ENCODE data around the gene PRKCQ. TPM values are rescaled to one million over a fixed set of nuclear protein-coding genes. Genes with fewer than 3 reads are reported as not detected.

The PRKCQ gene
- total RNA-seq, 2 experiments from 2014 or later = 4.0 to 7.8 TPM

DNA sequence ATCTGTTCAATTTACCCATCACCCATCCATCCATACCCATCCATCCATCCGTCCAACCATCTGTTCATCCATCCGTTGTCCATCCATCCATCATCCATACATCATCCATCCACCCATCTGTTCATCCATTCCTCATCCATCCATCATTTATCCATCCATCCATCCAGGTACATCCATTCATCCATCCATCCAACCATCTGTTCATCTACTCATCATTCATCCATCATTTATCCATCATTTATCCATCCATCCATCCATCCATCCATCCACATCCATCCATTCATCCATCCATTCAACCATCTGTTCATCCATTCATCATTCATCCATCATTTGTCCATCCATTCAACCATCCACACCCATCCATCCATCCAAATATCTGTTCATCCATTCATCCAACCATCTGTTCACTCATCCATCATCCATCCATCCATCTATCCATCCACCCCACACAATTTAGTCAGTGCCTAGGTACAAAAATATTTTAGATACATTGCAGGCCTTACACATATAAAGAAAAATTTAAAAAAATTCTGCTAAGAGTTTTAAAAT lies 119.1 kb downstream of the PRKCQ start:
- TF ChIP-seq EZH2phosphoT487 (IDR thresholded peaks at IDR 0.05; ENCODE audit: borderline replicate concordance, low read depth, low read length) = no peak
- TF ChIP-seq, protein P1, sequence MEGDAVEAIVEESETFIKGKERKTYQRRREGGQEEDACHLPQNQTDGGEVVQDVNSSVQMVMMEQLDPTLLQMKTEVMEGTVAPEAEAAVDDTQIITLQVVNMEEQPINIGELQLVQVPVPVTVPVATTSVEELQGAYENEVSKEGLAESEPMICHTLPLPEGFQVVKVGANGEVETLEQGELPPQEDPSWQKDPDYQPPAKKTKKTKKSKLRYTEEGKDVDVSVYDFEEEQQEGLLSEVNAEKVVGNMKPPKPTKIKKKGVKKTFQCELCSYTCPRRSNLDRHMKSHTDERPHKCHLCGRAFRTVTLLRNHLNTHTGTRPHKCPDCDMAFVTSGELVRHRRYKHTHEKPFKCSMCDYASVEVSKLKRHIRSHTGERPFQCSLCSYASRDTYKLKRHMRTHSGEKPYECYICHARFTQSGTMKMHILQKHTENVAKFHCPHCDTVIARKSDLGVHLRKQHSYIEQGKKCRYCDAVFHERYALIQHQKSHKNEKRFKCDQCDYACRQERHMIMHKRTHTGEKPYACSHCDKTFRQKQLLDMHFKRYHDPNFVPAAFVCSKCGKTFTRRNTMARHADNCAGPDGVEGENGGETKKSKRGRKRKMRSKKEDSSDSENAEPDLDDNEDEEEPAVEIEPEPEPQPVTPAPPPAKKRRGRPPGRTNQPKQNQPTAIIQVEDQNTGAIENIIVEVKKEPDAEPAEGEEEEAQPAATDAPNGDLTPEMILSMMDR (conservative IDR thresholded peaks at IDR 0.05; ENCODE audit: low read length) = no peak
- DNase-seq (ENCODE audit: low spot score) = no peak
- ChIA-PET CTCF (ENCODE audit: unreplicated experiment) (no interaction called here), POLR2A (no interaction called here)
- H3K27ac ChIP-seq (ENCODE audit: low read depth, low read length, poor library complexity, severe bottlenecking) = no peak overlapping the region
- H3K9me3 ChIP-seq (ENCODE audit: low read length) = no peaks in the 10 kb centered on the region
- no peaks in the 10 kb centered on the region for H4K20me1 ChIP-seq (ENCODE audit: insufficient read depth, low read length)
- H3K4me2 ChIP-seq (ENCODE audit: low read length) = no peak overlapping the region
- peaks cover 12% of the 10 kb centered on the region; the same call in 1 of the 2 replicates for H3K36me3 ChIP-seq (ENCODE audit: insufficient read depth, low read length)
- no peak overlapping the region for H3K4me3 ChIP-seq (ENCODE audit: low read depth, low read length, poor library complexity, severe bottlenecking)
- no peak overlapping the region for H2AFZ ChIP-seq (ENCODE audit: low read length)
- H3K79me2 ChIP-seq (ENCODE audit: insufficient read depth, low read depth, low read length) = no peaks in the 10 kb centered on the region
- H3K9me2 ChIP-seq (ENCODE audit: insufficient read depth, low read length) = no peaks in the 10 kb centered on the region
- peaks cover 11% of the 10 kb centered on the region for H3K4me1 ChIP-seq (ENCODE audit: insufficient read depth, low read length, poor library complexity, severe bottlenecking)
- no TSS peak for BruUV-seq (replicated peaks)
- intact Hi-C loops (cut with micrococcal nuclease; ENCODE audit: unreplicated experiment) = no loop called here

DNA sequence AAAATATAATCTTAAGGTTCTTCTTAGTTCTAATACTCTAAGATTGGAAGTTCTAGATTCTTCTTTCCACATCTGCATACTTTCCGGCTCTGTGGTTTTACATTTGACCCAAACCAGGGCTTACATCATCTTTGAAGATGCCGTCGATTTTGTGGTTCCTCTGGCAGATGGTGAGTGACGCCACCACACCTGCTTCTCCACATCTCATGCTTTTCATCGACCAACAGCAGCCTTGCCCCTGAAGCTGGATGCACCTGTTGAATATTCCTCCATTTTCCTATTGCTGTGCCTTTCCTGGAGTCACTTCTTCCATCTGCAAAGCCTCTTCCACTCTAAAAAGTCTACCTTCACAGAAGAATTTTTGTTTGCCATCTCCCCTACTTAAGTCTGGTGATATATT lies 121.3 kb downstream of the PRKCQ start:
- no peaks in the 10 kb centered on the region for H3K9me2 ChIP-seq (ENCODE audit: insufficient read depth, low read length)
- H3K27ac ChIP-seq (ENCODE audit: low read depth, low read length, poor library complexity, severe bottlenecking) = no peak overlapping the region
- H3K4me1 ChIP-seq (ENCODE audit: insufficient read depth, low read length, poor library complexity, severe bottlenecking) = no peaks in the 10 kb centered on the region
- no peak for TF ChIP-seq EZH2phosphoT487 (IDR thresholded peaks at IDR 0.05; ENCODE audit: borderline replicate concordance, low read depth, low read length)
- TF ChIP-seq, protein P1 (conservative IDR thresholded peaks at IDR 0.05; ENCODE audit: low read length) = no peak
- intact Hi-C loops (cut with micrococcal nuclease; ENCODE audit: unreplicated experiment) = no loop called here
- ChIA-PET POLR2A (no interaction called here), CTCF (ENCODE audit: unreplicated experiment) (no interaction called here)
- BruUV-seq (replicated peaks) = no TSS peak
- no peaks in the 10 kb centered on the region for H3K9me3 ChIP-seq (ENCODE audit: low read length)
- H3K36me3 ChIP-seq (ENCODE audit: insufficient read depth, low read length) = peaks cover 20% of the 10 kb centered on the region
- H4K20me1 ChIP-seq (ENCODE audit: insufficient read depth, low read length) = no peaks in the 10 kb centered on the region
- DNase-seq (ENCODE audit: low spot score) = no peak
- no peak overlapping the region for H2AFZ ChIP-seq (ENCODE audit: low read length)
- H3K4me3 ChIP-seq (ENCODE audit: low read depth, low read length, poor library complexity, severe bottlenecking) = no peak overlapping the region
- no peaks in the 10 kb centered on the region for H3K79me2 ChIP-seq (ENCODE audit: insufficient read depth, low read depth, low read length)
- H3K4me2 ChIP-seq (ENCODE audit: low read length) = no peak overlapping the region

DNA sequence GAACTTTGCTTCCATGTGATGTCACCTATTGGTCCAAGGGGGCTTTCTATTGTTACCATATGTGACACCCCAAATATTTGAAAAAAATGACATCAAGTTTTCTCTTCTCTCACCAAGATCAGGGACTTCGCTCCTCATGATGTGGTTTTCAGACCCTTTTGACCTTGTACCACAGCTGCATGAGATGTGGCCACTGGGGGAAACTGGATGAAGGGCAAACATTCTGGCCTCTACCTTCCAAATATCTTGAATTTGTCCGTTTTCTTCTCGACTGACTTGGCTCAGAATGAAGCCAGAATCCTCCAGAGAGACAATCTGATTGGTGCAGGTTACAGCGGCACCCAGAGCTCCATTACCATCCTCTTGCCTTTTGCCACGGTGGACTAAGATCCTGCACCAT lies 122.7 kb downstream of the PRKCQ start:
- Histone ChIP-seq H2AFZ (ENCODE audit: low read length) (no peak overlapping the region), H3K9me3 (ENCODE audit: low read length) (no peaks in the 10 kb centered on the region), H4K20me1 (ENCODE audit: insufficient read depth, low read length) (no peaks in the 10 kb centered on the region), H3K27ac (ENCODE audit: low read depth, low read length, poor library complexity, severe bottlenecking) (no peak overlapping the region), H3K4me1 (ENCODE audit: insufficient read depth, low read length, poor library complexity, severe bottlenecking) (no peaks in the 10 kb centered on the region), H3K9me2 (ENCODE audit: insufficient read depth, low read length) (no peaks in the 10 kb centered on the region), H3K4me3 (ENCODE audit: low read depth, low read length, poor library complexity, severe bottlenecking) (no peak overlapping the region), H3K36me3 (ENCODE audit: insufficient read depth, low read length) (peaks cover 20% of the 10 kb centered on the region), H3K4me2 (ENCODE audit: low read length) (no peak overlapping the region), H3K79me2 (ENCODE audit: insufficient read depth, low read depth, low read length) (no peaks in the 10 kb centered on the region)
- ChIA-PET POLR2A (no interaction called here), CTCF (ENCODE audit: unreplicated experiment) (no interaction called here)
- no peak for TF ChIP-seq EZH2phosphoT487 (IDR thresholded peaks at IDR 0.05; ENCODE audit: borderline replicate concordance, low read depth, low read length)
- TF ChIP-seq, protein P1 (conservative IDR thresholded peaks at IDR 0.05; ENCODE audit: low read length) = no peak
- DNase-seq (ENCODE audit: low spot score) = no peak
- intact Hi-C loops (cut with micrococcal nuclease; ENCODE audit: unreplicated experiment) = no loop called here
- BruUV-seq (replicated peaks) = no TSS peak

Data from OCI-LY7 (cell line).